ENCODE measurements around the gene KANK4.
"Not testable (repeated sequence)": the region's sequence is repeated elsewhere in the genome, so short reads cannot be mapped to it uniquely, and the experiment has no call there.

The KANK4 gene

GRCh38 chr1:62271134-62271533 lies 48.1 kb downstream of the KANK4 start:
- no peak for DNase-seq (ENCODE audit: low spot score)

GRCh38 chr1:62269851-62270495 lies 49.3 kb downstream of the KANK4 start:
- no peak for DNase-seq (ENCODE audit: low spot score)

GRCh38 chr1:62269439-62269838 lies 49.8 kb downstream of the KANK4 start:
- DNase-seq (ENCODE audit: low spot score), result no peak

- no peak for DNase-seq (ENCODE audit: low spot score)
These were observed 50.9 kb downstream of the KANK4 start for GRCh38 chr1:62268315-62268714.

- no peak for DNase-seq (ENCODE audit: low spot score)
These were observed 53.0 kb downstream of the KANK4 start for GRCh38 chr1:62265956-62266935.

- DNase-seq (ENCODE audit: low spot score), result no peak
These were observed 55.4 kb downstream of the KANK4 start for GRCh38 chr1:62263814-62264353.

- no peak for DNase-seq (ENCODE audit: low spot score)
These were observed 56.0 kb downstream of the KANK4 start for GRCh38 chr1:62263006-62263813.

GRCh38 chr1:62260688-62261087 lies 58.5 kb downstream of the KANK4 start:
- no peak for DNase-seq (ENCODE audit: low spot score)

GRCh38 chr1:62259551-62259950 lies 59.7 kb downstream of the KANK4 start:
- no peak for DNase-seq (ENCODE audit: low spot score)

- DNase-seq (ENCODE audit: low spot score), result no peak
These were observed 69.0 kb downstream of the KANK4 start for GRCh38 chr1:62250126-62250726.

GRCh38 chr1:62247391-62248168 lies 71.7 kb downstream of the KANK4 start:
- DNase-seq (ENCODE audit: low spot score), result no peak

GRCh38 chr1:62245201-62245600 lies 74.0 kb downstream of the KANK4 start:
- DNase-seq (ENCODE audit: low spot score), result no peak

- not testable (repeated sequence) for DNase-seq (ENCODE audit: low spot score)
These were observed 74.9 kb downstream of the KANK4 start for GRCh38 chr1:62244380-62244779.

- DNase-seq (ENCODE audit: low spot score), result no peak
These were observed 77.7 kb downstream of the KANK4 start for GRCh38 chr1:62241371-62242131.

GRCh38 chr1:62240651-62241370 lies 78.4 kb downstream of the KANK4 start:
- DNase-seq (ENCODE audit: low spot score), result no peak

- not testable (repeated sequence) for DNase-seq (ENCODE audit: low spot score)
These were observed 79.4 kb downstream of the KANK4 start for GRCh38 chr1:62239652-62240403.

GRCh38 chr1:62238507-62238906 lies 80.7 kb downstream of the KANK4 start:
- DNase-seq (ENCODE audit: low spot score), result no peak

GRCh38 chr1:62237950-62238374 lies 81.3 kb downstream of the KANK4 start:
- no peak for DNase-seq (ENCODE audit: low spot score)

- DNase-seq (ENCODE audit: low spot score), result no peak
These were observed 81.9 kb downstream of the KANK4 start for GRCh38 chr1:62237361-62237760.

Data from AG08396 (cell line).